Body of pancreas (tissue), 4 donors: Measurements from ENCODE around the gene CACNA1H. TPM values are rescaled to one million over a fixed set of nuclear protein-coding genes. Genes with fewer than 3 reads are reported as not detected.

Experiments used
- ATAC-seq: fragments of 150-250 bp; one replicate; pipeline ENCODE4 v1.9.1; 2016
- DNase-seq, 4 donors: peaks; one replicate each; pipeline ENCODE4 v3.0.0-alpha.2; 2019
- H3K27ac ChIP-seq, 4 donors: fragments of 200-600 bp; sonication (generic); 1 replicate in 3 of 4; 2 replicates in 1 of 4; pipeline versions ENCODE4 v1.5.1 to v1.6.1; 2016 to 2019; ENCODE audit warnings: mild to moderate bottlenecking in 1 of 4, mixed read lengths in 1 of 4, moderate library complexity in 1 of 4
- H3K27me3 ChIP-seq, 2 donors: fragments of 200-600 bp; sonication (generic); one replicate each; pipeline ENCODE4 v1.6.0; 2016; ENCODE audit warnings: mild to moderate bottlenecking in 1 of 2
- H3K36me3 ChIP-seq, 2 donors: fragments of 200-600 bp; sonication (generic); replicated peaks in 1 of 2; 2 replicates each; pipeline ENCODE4 v1.5.1; 2016; ENCODE audit warnings: low read depth in 2 of 2; ENCODE audit not compliant: insufficient read depth in 1 of 2
- H3K4me1 ChIP-seq: fragments of 200-600 bp; sonication (generic); one replicate; pipeline ENCODE4 v1.6.0; 2016
- H3K4me3 ChIP-seq, 2 donors: fragments of 200-600 bp; sonication (generic); 1 replicate in 1 of 2; 2 replicates in 1 of 2; pipeline ENCODE4 v1.5.1; 2016 to 2019
- H3K9me3 ChIP-seq, 3 donors: fragments of 200-600 bp; sonication (generic); 1 replicate in 2 of 3; 2 replicates in 1 of 3; pipeline ENCODE4 v1.5.1; 2016
- CTCF ChIP-seq, 7 experiments: fragments of 450-650 bp in 4 of 7; fragments of 200-600 bp in 3 of 7; sonication (generic) in 3 of 7; IDR thresholded peaks; one replicate each; pipeline ENCODE4 v1.5.1; 2016 to 2019; ENCODE audit warnings: antibody characterized with exemption in 7 of 7
- POLR2A ChIP-seq, 3 donors: fragments of 450-650 bp; IDR thresholded peaks; one replicate each; pipeline ENCODE4 v1.6.1; 2016; ENCODE audit warnings: antibody characterized with exemption in 3 of 3, mild to moderate bottlenecking in 2 of 3
- WGBS, 2 donors: methylation state at CpG; one replicate each; pipeline ENCODE4 v1.1.5; 2017; 5-methylcytosine and 5-hydroxymethylcytosine counted together
- intact Hi-C: fragments of 100-400 bp; cut with DNase I; formaldehyde crosslinking; loops from one replicate; pipeline ENCODE4 v1.15.1; 2023
- total RNA-seq, 2 donors: library from RNA; depleted of rRNA; stranded (reverse); fragments of >200 nt; gene quantifications; one replicate each; pipeline ENCODE4 v1.1.0, GENCODE V29; 2016

CACNA1H gene
- total RNA-seq, 2 donors from 2014 or later = 7.3 to 15.2 TPM

GRCh38 chr16:1124795-1125194 lies 28.1 kb upstream of the CACNA1H start:
- H3K4me1 ChIP-seq = no peaks in the 10 kb centered on the region
- no peak overlapping the region for H3K27ac ChIP-seq
- TF ChIP-seq POLR2A (IDR thresholded peaks at IDR 0.05) = no peak
- TF ChIP-seq CTCF (IDR thresholded peaks at IDR 0.05) = no peak
- H3K27me3 ChIP-seq = no peaks in the 10 kb centered on the region
- WGBS, 2 donors = 86 to 90% methylated on average over 4 to 7 of the region's 11 CpGs
- no peaks in the 10 kb centered on the region for H3K36me3 ChIP-seq
- H3K4me3 ChIP-seq = no peak overlapping the region
- DNase-seq = no peak
- intact Hi-C loops = no loop called here
- no peak for ATAC-seq
- H3K9me3 ChIP-seq = no peaks in the 10 kb centered on the region

- ATAC-seq (peak; percentile 17), DNase-seq (peak in 3 of 4 donors; percentile 44 to 48 (median 46))
- intact Hi-C loops = no loop called here
- TF ChIP-seq CTCF (IDR thresholded peaks at IDR 0.05) = no peak
- TF ChIP-seq POLR2A (IDR thresholded peaks at IDR 0.05) = no peak
- WGBS, 2 donors = 53% methylated on average over 16 of the region's 18 CpGs; no CpG with 5 or more reads in 1 of the 2 donors
- H3K4me1 ChIP-seq = no peaks in the 10 kb centered on the region
- no peaks in the 10 kb centered on the region for H3K9me3 ChIP-seq
- no peaks in the 10 kb centered on the region for H3K36me3 ChIP-seq
- no peaks in the 10 kb centered on the region for H3K27me3 ChIP-seq
- no peak overlapping the region for H3K27ac ChIP-seq
- H3K4me3 ChIP-seq = no peak overlapping the region
These were observed 27.4 kb upstream of the CACNA1H start for GRCh38 chr16:1125471-1125870.

- Histone ChIP-seq H3K4me1 (no peaks in the 10 kb centered on the region), H3K36me3 (no peaks in the 10 kb centered on the region), H3K9me3 (no peaks in the 10 kb centered on the region), H3K27ac (no peak overlapping the region), H3K27me3 (no peaks in the 10 kb centered on the region), H3K4me3 (no peak overlapping the region)
- ATAC-seq (no peak), DNase-seq (no peak)
- WGBS, 2 donors = 60 to 61% methylated on average over 3 to 17 of the region's 17 CpGs
- TF ChIP-seq POLR2A (IDR thresholded peaks at IDR 0.05) = no peak
- TF ChIP-seq CTCF (IDR thresholded peaks at IDR 0.05) = no peak
- intact Hi-C loops = no loop called here
These were observed 26.9 kb upstream of the CACNA1H start for GRCh38 chr16:1126044-1126443.

- Histone ChIP-seq H3K4me1 (no peaks in the 10 kb centered on the region), H3K4me3 (no peak overlapping the region), H3K9me3 (no peaks in the 10 kb centered on the region), H3K36me3 (no peaks in the 10 kb centered on the region), H3K27me3 (no peaks in the 10 kb centered on the region), H3K27ac (no peak overlapping the region)
- TF ChIP-seq POLR2A (IDR thresholded peaks at IDR 0.05) = no peak
- TF ChIP-seq CTCF (IDR thresholded peaks at IDR 0.05) = no peak
- intact Hi-C loops = no loop called here
- WGBS, 2 donors = 49 to 62% methylated on average over 9 of the region's 10 CpGs
- DNase-seq (no peak), ATAC-seq (no peak)
These were observed 26.3 kb upstream of the CACNA1H start for GRCh38 chr16:1126586-1126985.

- intact Hi-C loops = no loop called here
- H3K4me1 ChIP-seq = no peaks in the 10 kb centered on the region
- no peaks in the 10 kb centered on the region for H3K9me3 ChIP-seq
- DNase-seq = no peak
- H3K36me3 ChIP-seq = no peaks in the 10 kb centered on the region
- H3K27ac ChIP-seq = no peak overlapping the region
- H3K27me3 ChIP-seq = no peaks in the 10 kb centered on the region
- H3K4me3 ChIP-seq = no peak overlapping the region
- no peak for ATAC-seq
- TF ChIP-seq CTCF (IDR thresholded peaks at IDR 0.05) (no peak), POLR2A (IDR thresholded peaks at IDR 0.05) (no peak)
- 40 to 62% methylated on average over 2 to 15 of the region's 16 CpGs for WGBS, 2 donors
These were observed 25.8 kb upstream of the CACNA1H start for GRCh38 chr16:1127101-1127500.
